Hepatocyte (in vitro differentiated cells): ENCODE results near the gene DGKG. TPM values are rescaled to one million over a fixed set of nuclear protein-coding genes. Genes with fewer than 3 reads are reported as not detected.

Source experiments
- DNase-seq: peaks from one replicate; pipeline ENCODE4 v3.0.0-alpha.2; 2016; ENCODE audit warnings: low spot score
- H2AFZ ChIP-seq: fragments of 200-600 bp; sonication (generic); 2 replicates; pipeline ENCODE4 v1.6.0; 2016; ENCODE audit warnings: antibody characterized with exemption, mild to moderate bottlenecking
- H3K27ac ChIP-seq: fragments of 200-600 bp; sonication (generic); 2 replicates; pipeline ENCODE4 v1.5.1; 2016; ENCODE audit warnings: mild to moderate bottlenecking
- H3K27me3 ChIP-seq: fragments of 200-600 bp; sonication (generic); 2 replicates; pipeline ENCODE4 v1.6.1; 2016
- H3K36me3 ChIP-seq: fragments of 200-600 bp; sonication (generic); replicated peaks from 2 replicates; pipeline ENCODE4 v1.5.1; 2016; ENCODE audit warnings: low read depth; ENCODE audit not compliant: insufficient read depth
- H3K4me1 ChIP-seq: fragments of 200-600 bp; sonication (generic); 2 replicates; pipeline ENCODE4 v1.5.1; 2016; ENCODE audit warnings: mild to moderate bottlenecking, moderate library complexity; ENCODE audit not compliant: insufficient read depth
- H3K4me2 ChIP-seq: fragments of 200-600 bp; sonication (generic); 2 replicates; pipeline ENCODE4 v1.6.0; 2016
- H3K4me3 ChIP-seq: fragments of 200-600 bp; sonication (generic); 2 replicates; pipeline ENCODE4 v1.5.1; 2016; ENCODE audit warnings: mild to moderate bottlenecking
- H3K79me2 ChIP-seq: fragments of 200-600 bp; sonication (generic); 2 replicates; pipeline ENCODE4 v1.6.0; 2017; ENCODE audit warnings: mild to moderate bottlenecking
- H3K9me2 ChIP-seq: fragments of 200-600 bp; sonication (generic); replicated peaks from 2 replicates; pipeline ENCODE4 v1.6.0; 2017; ENCODE audit warnings: mild to moderate bottlenecking; ENCODE audit not compliant: insufficient read depth
- H3K9me3 ChIP-seq: fragments of 200-600 bp; sonication (generic); 2 replicates; pipeline ENCODE4 v1.5.1; 2016; ENCODE audit warnings: low read depth, mild to moderate bottlenecking
- H4K20me1 ChIP-seq: fragments of 200-600 bp; sonication (generic); 2 replicates; pipeline ENCODE4 v1.6.0; 2016; ENCODE audit warnings: mild to moderate bottlenecking; ENCODE audit not compliant: insufficient read depth, poor library complexity, severe bottlenecking
- EZH2 ChIP-seq: fragments of 200-600 bp; sonication (generic); IDR thresholded peaks from 2 replicates; pipeline ENCODE4 v1.6.1; 2016; ENCODE audit warnings: antibody characterized with exemption, mild to moderate bottlenecking, borderline replicate concordance
- EZH2phosphoT487 ChIP-seq: fragments of 200-600 bp; sonication (generic); IDR thresholded peaks from one replicate; pipeline ENCODE4 v1.6.1; 2018; ENCODE audit warnings: antibody characterized with exemption, mild to moderate bottlenecking, low read depth, moderate library complexity; ENCODE audit not compliant: unreplicated experiment, severe bottlenecking
- WGBS: methylation state at CpG from one replicate; pipeline ENCODE4 v1.1.6; 2016; ENCODE audit warnings: low lambda C conversion rate; ENCODE audit errors: missing lambda C conversion rate; 5-methylcytosine and 5-hydroxymethylcytosine counted together
- polyA plus RNA-seq: library from polyadenylated mRNA; unstranded; fragments of >200 nt; fragmentation: Nextera tagmentation; extraction: Ambion mirVana; gene quantifications from 2 replicates; pipeline ENCODE4 v1.2.1, GENCODE V29; 2016
- total RNA-seq: library from RNA; depleted of rRNA; stranded (reverse); fragments of >200 nt; gene quantifications from 2 replicates; pipeline ENCODE4 v1.2.3, GENCODE V29; 2014
- TF ChIP-seq, protein P1 (sequence below): fragments of 200-600 bp; sonication (generic); IDR thresholded peaks from 2 replicates; pipeline ENCODE4 v1.5.1; 2016; ENCODE audit warnings: antibody characterized with exemption, mild to moderate bottlenecking; ENCODE audit not compliant: poor library complexity

DGKG gene
- total and polyA plus RNA-seq, 2 experiments from 2014 or later: not detected

DNA sequence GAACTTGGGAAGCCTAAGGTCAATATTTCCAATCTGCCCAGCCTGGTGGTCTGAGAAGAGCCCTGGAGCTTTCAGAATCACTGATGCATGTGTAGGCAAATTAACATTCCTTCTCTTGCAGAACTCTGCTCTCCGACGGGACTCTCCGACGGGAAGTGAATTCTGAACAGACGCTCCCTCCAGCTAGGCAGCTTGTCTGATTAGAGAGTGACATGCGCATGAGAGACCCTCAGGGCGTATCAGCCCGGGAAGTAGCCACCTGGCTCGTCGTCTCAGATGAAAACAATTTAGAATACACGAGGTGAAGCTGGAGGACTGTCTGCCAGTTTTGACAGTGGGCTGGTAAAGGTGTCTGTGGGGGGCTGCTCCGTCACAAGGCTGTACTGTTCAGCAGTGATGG, 103.1 kb downstream of the DGKG start:
- Histone ChIP-seq H3K9me2 (no peaks in the 10 kb centered on the region), H3K4me3 (no peak overlapping the region), H3K79me2 (no peaks in the 10 kb centered on the region), H3K27me3 (peaks cover 6% of the 10 kb centered on the region), H3K4me2 (peak overlapping the region; percentile 61), H4K20me1 (no peaks in the 10 kb centered on the region), H3K27ac (no peak overlapping the region), H3K9me3 (no peaks in the 10 kb centered on the region), H3K4me1 (peaks cover 6% of the 10 kb centered on the region), H3K36me3 (no peaks in the 10 kb centered on the region), H2AFZ (peak overlapping the region; percentile 50)
- TF ChIP-seq EZH2 (no peak), EZH2phosphoT487 (no peak)
- TF ChIP-seq, protein P1, sequence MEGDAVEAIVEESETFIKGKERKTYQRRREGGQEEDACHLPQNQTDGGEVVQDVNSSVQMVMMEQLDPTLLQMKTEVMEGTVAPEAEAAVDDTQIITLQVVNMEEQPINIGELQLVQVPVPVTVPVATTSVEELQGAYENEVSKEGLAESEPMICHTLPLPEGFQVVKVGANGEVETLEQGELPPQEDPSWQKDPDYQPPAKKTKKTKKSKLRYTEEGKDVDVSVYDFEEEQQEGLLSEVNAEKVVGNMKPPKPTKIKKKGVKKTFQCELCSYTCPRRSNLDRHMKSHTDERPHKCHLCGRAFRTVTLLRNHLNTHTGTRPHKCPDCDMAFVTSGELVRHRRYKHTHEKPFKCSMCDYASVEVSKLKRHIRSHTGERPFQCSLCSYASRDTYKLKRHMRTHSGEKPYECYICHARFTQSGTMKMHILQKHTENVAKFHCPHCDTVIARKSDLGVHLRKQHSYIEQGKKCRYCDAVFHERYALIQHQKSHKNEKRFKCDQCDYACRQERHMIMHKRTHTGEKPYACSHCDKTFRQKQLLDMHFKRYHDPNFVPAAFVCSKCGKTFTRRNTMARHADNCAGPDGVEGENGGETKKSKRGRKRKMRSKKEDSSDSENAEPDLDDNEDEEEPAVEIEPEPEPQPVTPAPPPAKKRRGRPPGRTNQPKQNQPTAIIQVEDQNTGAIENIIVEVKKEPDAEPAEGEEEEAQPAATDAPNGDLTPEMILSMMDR: no peak
- WGBS: 32% methylated on average over 12 of the region's 12 CpGs
- DNase-seq: no peak

DNA sequence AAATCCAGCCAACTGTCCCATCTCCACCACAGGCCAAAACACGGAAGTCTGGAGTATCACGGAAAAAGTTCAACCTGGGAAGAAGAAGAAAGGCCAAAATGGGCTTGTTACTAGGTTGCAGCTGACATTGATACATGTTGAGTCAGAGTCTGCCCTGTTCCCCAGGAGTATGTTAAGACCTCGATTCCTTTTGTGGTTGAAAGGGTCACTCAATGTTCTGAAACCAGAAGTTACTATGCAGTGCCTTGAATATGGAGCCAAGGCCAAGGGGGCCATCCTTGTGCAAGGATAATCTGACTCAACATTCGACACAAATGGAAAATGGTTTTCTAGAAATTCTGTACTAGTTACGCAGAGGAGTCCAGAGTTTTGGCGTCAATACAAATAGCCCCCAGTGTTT, 104.2 kb downstream of the DGKG start:
- no peak for DNase-seq
- H3K9me3 ChIP-seq: no peaks in the 10 kb centered on the region
- TF ChIP-seq EZH2 (no peak), EZH2phosphoT487 (no peak)
- TF ChIP-seq, protein P1: no peak
- H3K4me2 ChIP-seq: no peak overlapping the region
- no peaks in the 10 kb centered on the region for H4K20me1 ChIP-seq
- H3K79me2 ChIP-seq: no peaks in the 10 kb centered on the region
- peaks cover 4% of the 10 kb centered on the region for H3K4me1 ChIP-seq
- H3K9me2 ChIP-seq: no peaks in the 10 kb centered on the region
- no peak overlapping the region for H2AFZ ChIP-seq
- no peak overlapping the region for H3K4me3 ChIP-seq
- WGBS: 87% methylated on average over 6 of the region's 6 CpGs
- no peaks in the 10 kb centered on the region for H3K36me3 ChIP-seq
- no peak overlapping the region for H3K27ac ChIP-seq
- peaks cover 9% of the 10 kb centered on the region for H3K27me3 ChIP-seq

DNA sequence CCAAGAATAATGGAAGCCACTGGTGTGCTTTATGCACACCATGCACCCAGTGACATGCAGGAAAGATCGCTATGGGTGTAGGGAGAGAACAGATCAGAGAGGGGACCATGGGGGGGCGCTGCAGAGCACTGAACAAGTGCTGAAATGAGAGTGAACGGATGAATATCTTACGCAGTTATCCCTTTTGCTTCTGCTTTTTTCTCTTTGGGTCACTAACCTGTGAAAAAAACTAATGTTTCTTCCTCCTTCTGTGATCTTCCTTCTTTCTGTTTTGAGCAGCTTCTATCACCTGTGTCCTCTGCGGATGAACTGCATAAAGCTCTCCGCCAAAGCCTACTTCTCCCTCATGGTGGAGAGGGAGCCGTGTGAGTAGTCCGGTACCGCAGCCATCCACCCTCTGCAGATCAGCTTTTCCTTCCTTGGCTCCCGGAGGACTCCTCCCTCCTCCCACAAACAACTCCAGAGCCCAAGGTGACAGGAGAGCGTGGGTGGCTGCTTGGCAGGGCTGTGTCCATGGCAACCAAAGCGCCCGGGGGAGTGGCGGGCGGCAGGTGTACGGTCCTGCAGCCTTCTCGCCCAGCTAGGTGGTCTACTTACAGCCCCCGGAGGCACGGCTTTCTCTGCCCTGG, 106.2 kb downstream of the DGKG start:
- peaks cover 4% of the 10 kb centered on the region for H3K4me1 ChIP-seq
- no peaks in the 10 kb centered on the region for H3K9me2 ChIP-seq
- H3K4me2 ChIP-seq: no peak overlapping the region
- no peaks in the 10 kb centered on the region for H4K20me1 ChIP-seq
- WGBS: 76% methylated on average over 19 of the region's 19 CpGs
- H3K36me3 ChIP-seq: no peaks in the 10 kb centered on the region
- H2AFZ ChIP-seq: no peak overlapping the region
- TF ChIP-seq, protein P1: peak; percentile 9
- TF ChIP-seq EZH2phosphoT487 (no peak), EZH2 (no peak)
- H3K79me2 ChIP-seq: no peaks in the 10 kb centered on the region
- peaks cover 12% of the 10 kb centered on the region for H3K27me3 ChIP-seq
- no peaks in the 10 kb centered on the region for H3K9me3 ChIP-seq
- no peak for DNase-seq
- H3K27ac ChIP-seq: no peak overlapping the region
- H3K4me3 ChIP-seq: no peak overlapping the region
